ENCODE measurements around the gene EFCAB7. TPM values are rescaled to one million over a fixed set of nuclear protein-coding genes. Genes with fewer than 3 reads are reported as not detected.

EFCAB7 gene
- total and polyA plus RNA-seq, 2 of the 13 experiments (the other 11 are each of a cell fraction or from before 2014, with no cell fraction given), result 1.7 to 5.4 TPM

GRCh38 chr1:63593886-63594605 lies 70.7 kb downstream of the EFCAB7 start (continued):
- TF ChIP-seq PRDM10 (CRISPR knock-in tag; IDR thresholded peaks at IDR 0.05; ENCODE audit: low read depth) (peak; percentile 47; the same call in 1 of the 2 replicates), ZNF839 (CRISPR knock-in tag; IDR thresholded peaks at IDR 0.05; ENCODE audit: borderline replicate concordance) (no peak), NFKB2 (CRISPR knock-in tag; IDR thresholded peaks at IDR 0.05; ENCODE audit: borderline replicate concordance) (peak; percentile 22; the same call in 1 of the 2 replicates), ZSCAN25 (CRISPR knock-in tag; IDR thresholded peaks at IDR 0.05) (0 out of 2 replicates have a peak, but pooled peaks have one; percentile 3), ZNF547 (CRISPR knock-in tag; IDR thresholded peaks at IDR 0.05) (no peak), ZNF367 (CRISPR knock-in tag; IDR thresholded peaks at IDR 0.05; ENCODE audit: borderline replicate concordance) (no peak), ZNF790 (CRISPR knock-in tag; IDR thresholded peaks at IDR 0.05; ENCODE audit: borderline replicate concordance) (peak; percentile 22; the same call in 1 of the 2 replicates), ATF7-NPFF (CRISPR knock-in tag; IDR thresholded peaks at IDR 0.05; ENCODE audit: low read depth) (no peak; the same call in 1 of the 2 replicates), PHB2 (IDR thresholded peaks at IDR 0.05; ENCODE audit: partially characterized antibody) (no peak), ZFY (CRISPR knock-in tag; IDR thresholded peaks at IDR 0.05) (no peak), ASH2L (IDR thresholded peaks at IDR 0.05; ENCODE audit: insufficient read length, low read depth, low read length) (no peak), ZNF451 (CRISPR knock-in tag; IDR thresholded peaks at IDR 0.05) (no peak), RFXANK (CRISPR knock-in tag; IDR thresholded peaks at IDR 0.05) (no peak), CHD4 (IDR thresholded peaks at IDR 0.05; ENCODE audit: borderline replicate concordance, low read length) (no peak), MEF2D (CRISPR knock-in tag; IDR thresholded peaks at IDR 0.05) (no peak), ZBTB43 (CRISPR knock-in tag; conservative IDR thresholded peaks at IDR 0.05) (0 out of 2 replicates have a peak, but pooled peaks have one; percentile 6), ZNF780A (CRISPR knock-in tag; IDR thresholded peaks at IDR 0.05) (0 out of 2 replicates have a peak, but pooled peaks have one; percentile 6), RAD51 (IDR thresholded peaks at IDR 0.05; ENCODE audit: borderline replicate concordance) (no peak)
